ENCODE data around the gene C16orf78.

The C16orf78 gene

GRCh38 chr16:49351096-49351487 is 22.5 kb upstream of the C16orf78 start:
- no peak for ATAC-seq
- TF ChIP-seq ZNF8 (CRISPR knock-in tag; IDR thresholded peaks at IDR 0.05) (no peak), RARB (CRISPR knock-in tag; IDR thresholded peaks at IDR 0.05) (no peak)

- no peak for TF ChIP-seq ZNF565 (CRISPR knock-in tag; conservative IDR thresholded peaks at IDR 0.05; ENCODE audit: low read depth)
- TF ChIP-seq ZC3H10 (CRISPR knock-in tag; IDR thresholded peaks at IDR 0.05): no peak
- TF ChIP-seq ZFP30 (CRISPR knock-in tag; IDR thresholded peaks at IDR 0.05): no peak
- no peak for TF ChIP-seq TCF4 (CRISPR knock-in tag; IDR thresholded peaks at IDR 0.05; ENCODE audit: borderline replicate concordance)
- no peak for TF ChIP-seq CREB5 (CRISPR knock-in tag; IDR thresholded peaks at IDR 0.05; ENCODE audit: low read depth)
- no peak for TF ChIP-seq OSR1 (CRISPR knock-in tag; IDR thresholded peaks at IDR 0.05)
- TF ChIP-seq ZNF8 (CRISPR knock-in tag; IDR thresholded peaks at IDR 0.05): no peak
- no peak for TF ChIP-seq CSRNP3 (CRISPR knock-in tag; IDR thresholded peaks at IDR 0.05)
- TF ChIP-seq ISL1 (CRISPR knock-in tag; IDR thresholded peaks at IDR 0.05): no peak
- TF ChIP-seq PPARA (CRISPR knock-in tag; IDR thresholded peaks at IDR 0.05; ENCODE audit: borderline replicate concordance): no peak
- TF ChIP-seq SNAI2 (CRISPR knock-in tag; IDR thresholded peaks at IDR 0.05): no peak
- TF ChIP-seq BACH2 (CRISPR knock-in tag; IDR thresholded peaks at IDR 0.05; ENCODE audit: borderline replicate concordance): no peak
- peak; percentile 46; the same call in 2 of the 3 replicates for ATAC-seq
Observed at GRCh38 chr16:49352892-49353291, 20.7 kb upstream of the C16orf78 start.

- TF ChIP-seq RARB (CRISPR knock-in tag; IDR thresholded peaks at IDR 0.05) (no peak), ZNF8 (CRISPR knock-in tag; IDR thresholded peaks at IDR 0.05) (no peak)
- ATAC-seq: no peak
Observed at GRCh38 chr16:49353680-49354079, 19.9 kb upstream of the C16orf78 start.

GRCh38 chr16:49354101-49354500 is 19.5 kb upstream of the C16orf78 start:
- no peak for TF ChIP-seq TCF4 (CRISPR knock-in tag; IDR thresholded peaks at IDR 0.05; ENCODE audit: borderline replicate concordance)
- no peak for TF ChIP-seq ESRRG (CRISPR knock-in tag; IDR thresholded peaks at IDR 0.05)
- TF ChIP-seq ZNF565 (CRISPR knock-in tag; conservative IDR thresholded peaks at IDR 0.05; ENCODE audit: low read depth): no peak
- TF ChIP-seq ARNTL (CRISPR knock-in tag; IDR thresholded peaks at IDR 0.05; ENCODE audit: borderline replicate concordance, low read depth): no peak
- TF ChIP-seq ISL1 (CRISPR knock-in tag; IDR thresholded peaks at IDR 0.05): no peak
- no peak for TF ChIP-seq ZC3H10 (CRISPR knock-in tag; IDR thresholded peaks at IDR 0.05)
- no peak for TF ChIP-seq ZFP30 (CRISPR knock-in tag; IDR thresholded peaks at IDR 0.05)
- TF ChIP-seq ZNF8 (CRISPR knock-in tag; IDR thresholded peaks at IDR 0.05): no peak
- TF ChIP-seq GLIS3 (CRISPR knock-in tag; IDR thresholded peaks at IDR 0.05): no peak
- no peak for TF ChIP-seq PATZ1 (CRISPR knock-in tag; IDR thresholded peaks at IDR 0.05; ENCODE audit: borderline replicate concordance)
- TF ChIP-seq CSRNP3 (CRISPR knock-in tag; IDR thresholded peaks at IDR 0.05): no peak
- no peak for ATAC-seq

GRCh38 chr16:49354991-49355390 is 18.6 kb upstream of the C16orf78 start:
- no peak for TF ChIP-seq TCF4 (CRISPR knock-in tag; IDR thresholded peaks at IDR 0.05; ENCODE audit: borderline replicate concordance)
- no peak for TF ChIP-seq ISL1 (CRISPR knock-in tag; IDR thresholded peaks at IDR 0.05)
- ATAC-seq: no peak

GRCh38 chr16:49355933-49356665 is 17.5 kb upstream of the C16orf78 start:
- TF ChIP-seq ZFP3 (CRISPR knock-in tag; IDR thresholded peaks at IDR 0.05) (no peak), ISL1 (CRISPR knock-in tag; IDR thresholded peaks at IDR 0.05) (no peak), PATZ1 (CRISPR knock-in tag; IDR thresholded peaks at IDR 0.05; ENCODE audit: borderline replicate concordance) (no peak), TSHZ2 (CRISPR knock-in tag; IDR thresholded peaks at IDR 0.05) (no peak), BACH2 (CRISPR knock-in tag; IDR thresholded peaks at IDR 0.05; ENCODE audit: borderline replicate concordance) (no peak), CSDC2 (CRISPR knock-in tag; IDR thresholded peaks at IDR 0.05) (no peak), SNAI2 (CRISPR knock-in tag; IDR thresholded peaks at IDR 0.05) (no peak)
- no peak for ATAC-seq
